NCI-H2029 treated with DMSO at 0.1 percent for 48 hours (cell line): ENCODE data around the gene MFAP2.
"Not testable (repeated sequence)": the region's sequence is repeated elsewhere in the genome, so short reads cannot be mapped to it uniquely, and the experiment has no call there.

Experiments used
- DNase-seq: peaks from one replicate; lab custom pipeline; 2025; lab: John Stamatoyannopoulos, UW

The MFAP2 gene

GRCh38 chr1:16979475-16980327, 719 bp downstream of the MFAP2 start:
- no peak for DNase-seq

GRCh38 chr1:16978567-16979474, 1.6 kb downstream of the MFAP2 start:
- no peak for DNase-seq

- DNase-seq, result no peak
These were observed 2.3 kb downstream of the MFAP2 start for GRCh38 chr1:16978139-16978538.

GRCh38 chr1:16977377-16977776, 3.0 kb downstream of the MFAP2 start:
- no peak for DNase-seq

GRCh38 chr1:16976966-16977365, 3.5 kb downstream of the MFAP2 start:
- DNase-seq, result no peak

- no peak for DNase-seq
These were observed 4.6 kb downstream of the MFAP2 start for GRCh38 chr1:16975838-16976237.

- DNase-seq, result no peak
These were observed 5.2 kb downstream of the MFAP2 start for GRCh38 chr1:16975211-16975610.

- DNase-seq, result no peak
These were observed 7.2 kb downstream of the MFAP2 start for GRCh38 chr1:16973215-16973614.

GRCh38 chr1:16972189-16972895, 8.1 kb downstream of the MFAP2 start:
- DNase-seq, result no peak

- peak; percentile 61 for DNase-seq
These were observed 8.9 kb downstream of the MFAP2 start for GRCh38 chr1:16971341-16972188.

- no peak for DNase-seq
These were observed 10.1 kb downstream of the MFAP2 start for GRCh38 chr1:16970132-16970910.

- no peak for DNase-seq
These were observed 10.8 kb downstream of the MFAP2 start for GRCh38 chr1:16969651-16970050.

- DNase-seq, result no peak
These were observed 11.3 kb downstream of the MFAP2 start for GRCh38 chr1:16969057-16969611.

GRCh38 chr1:16968372-16968771, 12.0 kb downstream of the MFAP2 start:
- DNase-seq, result no peak

GRCh38 chr1:16967962-16968361, 12.5 kb downstream of the MFAP2 start:
- no peak for DNase-seq

GRCh38 chr1:16967095-16967575, 13.3 kb downstream of the MFAP2 start:
- no peak for DNase-seq

- DNase-seq, result no peak
These were observed 14.1 kb downstream of the MFAP2 start for GRCh38 chr1:16966282-16966681.

- DNase-seq, result no peak
These were observed 14.8 kb downstream of the MFAP2 start for GRCh38 chr1:16965486-16966067.

GRCh38 chr1:16964169-16964568, 16.3 kb downstream of the MFAP2 start:
- DNase-seq, result not testable (repeated sequence)
